HEK293 (cell line): ENCODE data around the gene IMMP1L.

Experiments used
- CTCF ChIP-seq: fragments of 450-650 bp; formaldehyde crosslinking; IDR thresholded peaks from 2 replicates; pipeline ENCODE4 v1.5.1; 2016; ENCODE audit warnings: missing biosample characterization, missing genetic modification characterization
- HOXA7 ChIP-seq: sonication (generic); formaldehyde crosslinking; IDR thresholded peaks from 2 replicates; pipeline ENCODE4 v1.8.1; 2022; ENCODE audit warnings: missing genetic modification reagents, borderline replicate concordance
- PRDM6 ChIP-seq: fragments of 450-650 bp; formaldehyde crosslinking; IDR thresholded peaks from 2 replicates; pipeline ENCODE4 v1.5.1; 2017; ENCODE audit warnings: missing biosample characterization, missing genetic modification characterization
- REST ChIP-seq: fragments of 450-650 bp; formaldehyde crosslinking; IDR thresholded peaks from 2 replicates; pipeline ENCODE4 v1.5.1; 2016; ENCODE audit warnings: missing biosample characterization, missing genetic modification characterization
- SETDB1 ChIP-seq: IDR thresholded peaks from one replicate; pipeline ENCODE4 v1.6.1; 2017; ENCODE audit warnings: mild to moderate bottlenecking, low read length, moderate library complexity, mixed read lengths; ENCODE audit not compliant: insufficient read length
- ZNF175 ChIP-seq: fragments of 450-650 bp; formaldehyde crosslinking; IDR thresholded peaks from 2 replicates; pipeline ENCODE4 v1.5.1; 2016; ENCODE audit warnings: missing biosample characterization, missing genetic modification characterization
- ZNF239 ChIP-seq: fragments of 450-650 bp; formaldehyde crosslinking; IDR thresholded peaks from 2 replicates; pipeline ENCODE4 v1.5.1; 2016; ENCODE audit warnings: missing biosample characterization, missing genetic modification characterization
- ZNF488 ChIP-seq: fragments of 450-650 bp; formaldehyde crosslinking; IDR thresholded peaks from 2 replicates; pipeline ENCODE4 v1.5.1; 2016; ENCODE audit warnings: missing biosample characterization, missing genetic modification characterization
- ZNF544 ChIP-seq: fragments of 450-650 bp; formaldehyde crosslinking; IDR thresholded peaks from 2 replicates; pipeline ENCODE4 v1.5.0; 2017; ENCODE audit warnings: missing biosample characterization, missing genetic modification characterization
- ZNF558 ChIP-seq: fragments of 450-650 bp; formaldehyde crosslinking; IDR thresholded peaks from 2 replicates; pipeline ENCODE4 v1.5.1; 2016; ENCODE audit warnings: missing biosample characterization, missing genetic modification characterization
- ZNF792 ChIP-seq: fragments of 450-650 bp; formaldehyde crosslinking; IDR thresholded peaks from 2 replicates; pipeline ENCODE4 v1.5.1; 2016; ENCODE audit warnings: missing biosample characterization, missing genetic modification characterization
- ZNF830 ChIP-seq: fragments of 450-650 bp; IDR thresholded peaks from 2 replicates; pipeline ENCODE4 v1.5.0; 2018; ENCODE audit warnings: missing biosample characterization, missing genetic modification characterization, low read depth, mild to moderate bottlenecking, moderate library complexity

- TF ChIP-seq ZNF792 (tag by site-specific recombination) (no peak), ZNF544 (no peak), PRDM6 (tag by site-specific recombination) (no peak), ZNF558 (tag by site-specific recombination) (no peak), ZNF239 (no peak), ZNF830 (tag by site-specific recombination) (no peak), CTCF (tag by site-specific recombination) (no peak), HOXA7 (CRISPR knock-in tag) (no peak), SETDB1 (no peak), REST (tag by site-specific recombination) (no peak), ZNF488 (no peak), ZNF175 (tag by site-specific recombination) (no peak)
Observed at GRCh38 chr11:31404614-31405013, 104.8 kb downstream of the IMMP1L start.
